K562 (cell line): ENCODE results near the gene IL37. TPM values are rescaled to one million over a fixed set of nuclear protein-coding genes. Genes with fewer than 3 reads are reported as not detected.

Experiments used
- ADNP ChIP-seq: fragments of 200-800 bp; sonication (Bioruptor generic); IDR thresholded peaks from 2 replicates; pipeline ENCODE4 v1.6.1; 2016; ENCODE audit warnings: missing genetic modification characterization, missing compliant biosample characterization
- ARID1B ChIP-seq: fragments of 450-650 bp; IDR thresholded peaks from 2 replicates; pipeline ENCODE4 v1.6.1; 2016; ENCODE audit warnings: antibody characterized with exemption, mild to moderate bottlenecking, inconsistent platforms
- ATF1 ChIP-seq, 2 experiments: fragments of 450-650 bp in 1 of 2; IDR thresholded peaks; 2 replicates each; pipeline ENCODE4 v1.6.1; 2016; ENCODE audit warnings: missing compliant biosample characterization in 1 of 2, missing genetic modification characterization in 1 of 2
- BACH1 ChIP-seq: fragments of 200-800 bp; sonication (Bioruptor generic); IDR thresholded peaks from 2 replicates; pipeline ENCODE4 v1.6.1; 2016; ENCODE audit warnings: missing genetic modification characterization, missing compliant biosample characterization
- C11orf30 ChIP-seq: fragments of 450-650 bp; IDR thresholded peaks from 2 replicates; pipeline ENCODE4 v1.6.1; 2016; ENCODE audit warnings: low read depth, mild to moderate bottlenecking
- CBFA2T2 ChIP-seq: fragments of 450-650 bp; conservative IDR thresholded peaks from 2 replicates; pipeline ENCODE4 v1.6.1; 2017; ENCODE audit warnings: mild to moderate bottlenecking
- CHD4 ChIP-seq: fragments of 200-600 bp; sonication (generic); IDR thresholded peaks from 3 replicates; pipeline ENCODE4 v1.6.1; 2012; ENCODE audit warnings: low read depth, mild to moderate bottlenecking, mixed read lengths, low read length, inconsistent platforms; ENCODE audit not compliant: insufficient read depth, insufficient replicate concordance, poor library complexity, severe bottlenecking
- ELF2 ChIP-seq: fragments of 250-450 bp; sonication (Bioruptor Pico); IDR thresholded peaks from 2 replicates; pipeline ENCODE4 v1.5.0; 2021; ENCODE audit warnings: mild to moderate bottlenecking
- FUS ChIP-seq: fragments of 200-400 bp; formaldehyde crosslinking; optimal IDR thresholded peaks from 2 replicates; pipeline ENCODE3; 2017; ENCODE audit warnings: low read depth, low read length
- GMEB1 ChIP-seq: fragments of 250-450 bp; sonication (Bioruptor Pico); IDR thresholded peaks from 2 replicates; pipeline ENCODE4 v1.4.0; 2020; ENCODE audit warnings: mild to moderate bottlenecking
- KAT7 ChIP-seq: sonication (generic); formaldehyde crosslinking; IDR thresholded peaks from 2 replicates; pipeline ENCODE4 v1.8.0; 2022; ENCODE audit warnings: missing genetic modification reagents, mild to moderate bottlenecking, borderline replicate concordance
- KDM1A ChIP-seq, 2 experiments: fragments of 450-650 bp; IDR thresholded peaks; 2 replicates each; pipeline ENCODE4 v1.6.1; 2016; ENCODE audit warnings: mild to moderate bottlenecking in 2 of 2
- KDM5B ChIP-seq: fragments of 200-600 bp; sonication (generic); IDR thresholded peaks from 2 replicates; pipeline ENCODE4 v1.6.1; 2012; ENCODE audit warnings: low read depth, mild to moderate bottlenecking, moderate library complexity, low read length, control low read depth, inconsistent platforms; ENCODE audit not compliant: insufficient replicate concordance
- KLF10 ChIP-seq: fragments of 250-450 bp; sonication (Bioruptor Pico); IDR thresholded peaks from 2 replicates; pipeline ENCODE4 v1.6.1; 2021; ENCODE audit warnings: matching md5 sums
- KLF16 ChIP-seq: IDR thresholded peaks from 2 replicates; pipeline ENCODE4 v1.6.1; 2016; ENCODE audit warnings: antibody characterized with exemption
- MEIS2 ChIP-seq: fragments of 450-650 bp; IDR thresholded peaks from 2 replicates; pipeline ENCODE4 v1.6.1; 2014; ENCODE audit warnings: mild to moderate bottlenecking; ENCODE audit not compliant: partially characterized antibody
- NCOR1 ChIP-seq: fragments of 450-650 bp; IDR thresholded peaks from 2 replicates; pipeline ENCODE4 v1.6.1; 2016; ENCODE audit warnings: mild to moderate bottlenecking, moderate library complexity
- NFE2 ChIP-seq: IDR thresholded peaks from 2 replicates; pipeline ENCODE4 v1.6.1; 2014; ENCODE audit warnings: antibody characterized with exemption, low read depth
- NFIC ChIP-seq: fragments of 450-650 bp; IDR thresholded peaks from 2 replicates; pipeline ENCODE4 v1.6.1; 2017; ENCODE audit warnings: mild to moderate bottlenecking, inconsistent platforms
- NRF1 ChIP-seq, 2 experiments: fragments of 450-650 bp; IDR thresholded peaks in 1 of 2; conservative IDR thresholded peaks in 1 of 2; 2 replicates each; pipeline ENCODE4 v1.6.1; 2014; ENCODE audit warnings: mild to moderate bottlenecking in 2 of 2
- PHF21A ChIP-seq: fragments of 450-650 bp; IDR thresholded peaks from 2 replicates; pipeline ENCODE4 v1.6.1; 2017; ENCODE audit warnings: low read depth, borderline replicate concordance
- RAD21 ChIP-seq, 2 experiments: fragments of 250-450 bp in 1 of 2; fragments of 450-650 bp in 1 of 2; sonication (Bioruptor Pico) in 1 of 2; formaldehyde crosslinking in 1 of 2; IDR thresholded peaks in 1 of 2; conservative IDR thresholded peaks in 1 of 2; 2 replicates each; pipeline versions ENCODE4 v1.4.0 to v1.8.0; 2020 to 2022; ENCODE audit warnings: mild to moderate bottlenecking in 2 of 2, moderate library complexity in 1 of 2
- SMARCA4 ChIP-seq: fragments of 450-650 bp; IDR thresholded peaks from 2 replicates; pipeline ENCODE4 v1.6.1; 2016
- TAF1 ChIP-seq: IDR thresholded peaks from 2 replicates; pipeline ENCODE4 v1.6.1; 2011; ENCODE audit warnings: mild to moderate bottlenecking, low read length, moderate library complexity; ENCODE audit not compliant: insufficient read depth, control insufficient read depth, severe bottlenecking; ENCODE audit errors: extremely low read depth
- TCF3 ChIP-seq: sonication (generic); formaldehyde crosslinking; IDR thresholded peaks from 2 replicates; pipeline ENCODE4 v1.4.0; 2020; ENCODE audit warnings: mild to moderate bottlenecking, missing genetic modification reagents
- TRIM28 ChIP-seq: fragments of 450-650 bp; IDR thresholded peaks from 2 replicates; pipeline ENCODE4 v1.6.1; 2017
- ZBTB26 ChIP-seq: fragments of 450-650 bp; formaldehyde crosslinking; IDR thresholded peaks from 2 replicates; pipeline ENCODE4 v1.4.0; 2022; ENCODE audit warnings: missing genetic modification characterization
- ZNF232 ChIP-seq: sonication (generic); formaldehyde crosslinking; IDR thresholded peaks from 2 replicates; pipeline ENCODE4 v1.8.0; 2022; ENCODE audit warnings: mild to moderate bottlenecking, missing genetic modification reagents
- ZNF253 ChIP-seq: fragments of 250-450 bp; sonication (Bioruptor Pico); conservative IDR thresholded peaks from 2 replicates; pipeline ENCODE4 v1.6.1; 2021; ENCODE audit warnings: mild to moderate bottlenecking
- ZNF316 ChIP-seq: fragments of 450-650 bp; IDR thresholded peaks from 2 replicates; pipeline ENCODE4 v1.6.1; 2016
- polyA plus RNA-seq, 8 experiments: library from polyadenylated mRNA; depleted of rRNA in 4 of 8; stranded (reverse) in 5 of 8; unstranded in 3 of 8; fragments of >200 nt; fragmentation: Nextera tagmentation in 2 of 8; fragmentation: Illumina TruSeq in 1 of 8; extraction: Ambion mirVana in 2 of 8; extraction: Trizol in 1 of 8; gene quantifications; 2 replicates each; pipeline versions ENCODE4 v1.2.1 to v1.2.3, GENCODE V29; 2011 to 2014; ENCODE audit warnings: inconsistent platforms in 1 of 8, missing spikeins in 1 of 8
- total RNA-seq, 7 experiments: library from RNA; depleted of rRNA in 6 of 7; stranded (reverse); fragments of >200 nt in 6 of 7; fragmentation: Illumina TruSeq in 2 of 7; extraction: Trizol in 2 of 7; gene quantifications; 2 replicates each; pipeline versions ENCODE4 v1.2.1 to v1.2.3, GENCODE V29; 2011 to 2021; ENCODE audit warnings: low replicate concordance in 1 of 7

The IL37 gene
- total and polyA plus RNA-seq, 9 of the 15 experiments (the other 6 are each of a cell fraction or from before 2014, with no cell fraction given) = not detected

GRCh38 chr2:112923237-112923966, 12.4 kb downstream of the IL37 start (continued):
- no peak for TF ChIP-seq KAT7 (CRISPR knock-in tag)
- no peak for TF ChIP-seq KLF10 (CRISPR knock-in tag)
- no peak for TF ChIP-seq GMEB1
- TF ChIP-seq KDM5B = no peak
- no peak for TF ChIP-seq ZBTB26 (CRISPR knock-in tag)
- TF ChIP-seq NCOR1 = peak; percentile 34; the same call in 1 of the 2 replicates
- no peak for TF ChIP-seq ZNF232 (CRISPR knock-in tag)
- no peak for TF ChIP-seq KDM1A (IDR thresholded peaks at IDR 0.05)
- TF ChIP-seq C11orf30 = peak; percentile 80
- TF ChIP-seq CHD4 = no peak
- TF ChIP-seq ARID1B = peak; percentile 69
- no peak for TF ChIP-seq FUS
- TF ChIP-seq ELF2 (CRISPR knock-in tag) = no peak
- TF ChIP-seq PHF21A = no peak
- no peak for TF ChIP-seq NRF1 (conservative IDR thresholded peaks at IDR 0.05 in 1 of 2, IDR thresholded peaks at IDR 0.05 in 1 of 2)
- TF ChIP-seq KLF16 = no peak
- TF ChIP-seq TAF1 = no peak
- TF ChIP-seq TRIM28 = no peak
- TF ChIP-seq RAD21 (CRISPR knock-in tag; conservative IDR thresholded peaks at IDR 0.05 in 1 of 2, IDR thresholded peaks at IDR 0.05 in 1 of 2) = no peak
- peak; percentile 30; the same call in 1 of the 2 replicates for TF ChIP-seq SMARCA4
- TF ChIP-seq ADNP (tag) = 0 out of 2 replicates have a peak, but pooled peaks have one; percentile 28
- TF ChIP-seq BACH1 (tag) = no peak
- no peak for TF ChIP-seq ATF1 (CRISPR knock-in tag; IDR thresholded peaks at IDR 0.05)
- no peak for TF ChIP-seq ATF1 (tag; IDR thresholded peaks at IDR 0.05)
- TF ChIP-seq ZNF316 = peak; percentile 87
- TF ChIP-seq MEIS2 = peak; percentile 35
- peak; percentile 51 for TF ChIP-seq TCF3
- TF ChIP-seq NFE2 = peak; percentile 44; the same call in 1 of the 2 replicates
- TF ChIP-seq ZNF253 (CRISPR knock-in tag) = no peak
- TF ChIP-seq NFIC = peak; percentile 39; the same call in 1 of the 2 replicates
- peak; percentile 45; the same call in 1 of the 2 replicates for TF ChIP-seq CBFA2T2
